Stimulated activated CD4-positive, alpha-beta T cell treated with anti-CD3 and anti-CD28 coated beads, Interleukin-1b, Interleukin-23, amount 100 ng/mL, for 24 hours (primary cell): ENCODE data around the gene LRRC37A3.
"Not testable (repeated sequence)": the region's sequence is repeated elsewhere in the genome, so short reads cannot be mapped to it uniquely, and the experiment has no call there.

Source experiments
- DNase-seq, 4 experiments: peaks; one replicate each; pipeline ENCODE4 v3.0.0-alpha.2; 2020; ENCODE audit warnings: low read depth in 4 of 4, low spot score in 1 of 4

The LRRC37A3 gene

GRCh38 chr17:64837018-64837761, 82.1 kb downstream of the LRRC37A3 start:
- peak; percentile 57 to 78 (median 67) for DNase-seq

GRCh38 chr17:64836623-64837017, 82.7 kb downstream of the LRRC37A3 start:
- DNase-seq = not testable (repeated sequence)

GRCh38 chr17:64834060-64834459, 85.2 kb downstream of the LRRC37A3 start:
- not testable (repeated sequence) for DNase-seq

GRCh38 chr17:64830631-64831040, 88.6 kb downstream of the LRRC37A3 start:
- not testable (repeated sequence) for DNase-seq

GRCh38 chr17:64829824-64830630, 89.3 kb downstream of the LRRC37A3 start:
- DNase-seq = not testable (repeated sequence)

GRCh38 chr17:64829068-64829467, 90.2 kb downstream of the LRRC37A3 start:
- not testable (repeated sequence) for DNase-seq

GRCh38 chr17:64818904-64819303, 100.4 kb downstream of the LRRC37A3 start:
- DNase-seq = not testable (repeated sequence)

- DNase-seq = not testable (repeated sequence)
These were observed 103.5 kb downstream of the LRRC37A3 start for GRCh38 chr17:64815833-64816198.

- DNase-seq = not testable (repeated sequence)
These were observed 104.1 kb downstream of the LRRC37A3 start for GRCh38 chr17:64814993-64815832.

- DNase-seq = peak in 3 of 4 experiments; percentile 3 to 41 (median 37)
These were observed 110.9 kb downstream of the LRRC37A3 start for GRCh38 chr17:64808178-64808977.
